Globus pallidus (tissue), 1 donor: ENCODE data around the gene ZNF619.

Experiments used
- DNase-seq: peaks from one replicate; pipeline ENCODE4 v3.0.0-alpha.2; 2015; ENCODE audit warnings: low spot score

The ZNF619 gene

DNA sequence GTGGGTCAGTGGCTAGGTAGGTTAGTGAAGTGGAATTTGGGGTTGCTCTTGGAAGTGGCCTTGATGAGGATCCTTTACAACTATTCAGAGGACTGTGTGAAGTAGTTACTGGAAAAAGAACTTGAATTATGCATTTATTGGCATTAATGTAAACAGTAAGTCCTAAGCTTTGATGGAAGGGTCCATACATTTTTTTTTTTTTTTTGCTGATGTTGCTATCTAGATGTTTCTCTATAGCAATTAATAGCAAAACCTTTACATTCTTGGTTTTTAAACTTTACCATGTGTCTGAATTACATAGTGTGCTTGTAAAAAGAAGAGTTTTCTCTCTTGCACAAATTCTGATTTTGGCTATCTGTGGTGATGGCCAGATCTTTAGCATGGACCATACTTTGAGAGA is 57.4 kb downstream of the ZNF619 start:
- DNase-seq, result no peak
